Cardiac muscle cell (in vitro differentiated cells and primary cell): ENCODE results near the gene TENT5A. TPM values are rescaled to one million over a fixed set of nuclear protein-coding genes. Genes with fewer than 3 reads are reported as not detected.

Experiments used
- DNase-seq, 2 donors: peaks; one replicate each; pipeline versions ENCODE4 v3.0.0 to v3.0.0-alpha.2; 2010 to 2017; ENCODE audit warnings: low read depth in 1 of 2, low spot score in 1 of 2
- H3K27ac ChIP-seq: fragments of 200-600 bp; sonication (generic); 2 replicates; pipeline ENCODE4 v1.5.1; 2016
- H3K27me3 ChIP-seq: fragments of 200-600 bp; sonication (generic); 2 replicates; pipeline ENCODE4 v1.6.0; 2016; ENCODE audit warnings: control low read depth
- H3K36me3 ChIP-seq: fragments of 200-600 bp; sonication (generic); 2 replicates; pipeline ENCODE4 v1.5.1; 2016; ENCODE audit warnings: control low read depth
- H3K4me1 ChIP-seq: fragments of 200-600 bp; sonication (generic); 2 replicates; pipeline ENCODE4 v1.8.1; 2017; ENCODE audit warnings: low read depth, mild to moderate bottlenecking, mixed run types
- H3K4me3 ChIP-seq: fragments of 200-600 bp; sonication (generic); 2 replicates; pipeline ENCODE4 v1.5.1; 2016; ENCODE audit warnings: mild to moderate bottlenecking
- H3K9me3 ChIP-seq: fragments of 200-600 bp; sonication (generic); 2 replicates; pipeline ENCODE4 v1.5.1; 2017; ENCODE audit warnings: low read depth, mild to moderate bottlenecking, control low read depth
- CTCF ChIP-seq: IDR thresholded peaks from 2 replicates; pipeline ENCODE4 v1.5.1; 2012; ENCODE audit warnings: low read depth, mild to moderate bottlenecking, low read length
- polyA plus RNA-seq: library from polyadenylated mRNA; unstranded; fragments of >200 nt; fragmentation: Nextera tagmentation; extraction: Ambion mirVana; gene quantifications from 2 replicates; pipeline ENCODE4 v1.2.1, GENCODE V29; 2016
- total RNA-seq: library from RNA; depleted of rRNA; stranded (reverse); fragments of >200 nt; gene quantifications from 2 replicates; pipeline ENCODE4 v1.2.3, GENCODE V29; 2016

TENT5A gene
- total and polyA plus RNA-seq, 2 experiments from 2014 or later: 8.1 to 9.2 TPM

- Histone ChIP-seq H3K27ac (peak overlapping the region; percentile 52), H3K36me3 (no peaks in the 10 kb centered on the region), H3K9me3 (no peaks in the 10 kb centered on the region), H3K4me3 (peak overlapping the region; percentile 78), H3K4me1 (peaks cover 11% of the 10 kb centered on the region), H3K27me3 (no peaks in the 10 kb centered on the region)
- DNase-seq: no peak
- TF ChIP-seq CTCF: no peak
Observed at GRCh38 chr6:81750681-81751387, 1.6 kb downstream of the TENT5A start.

- peak overlapping the region; percentile 78 for H3K4me3 ChIP-seq
- no peaks in the 10 kb centered on the region for H3K36me3 ChIP-seq
- peaks cover 11% of the 10 kb centered on the region for H3K4me1 ChIP-seq
- H3K9me3 ChIP-seq: no peaks in the 10 kb centered on the region
- no peaks in the 10 kb centered on the region for H3K27me3 ChIP-seq
- TF ChIP-seq CTCF: no peak
- peak overlapping the region; percentile 52 for H3K27ac ChIP-seq
- no peak for DNase-seq
Observed at GRCh38 chr6:81750200-81750599, 2.3 kb downstream of the TENT5A start.

- Histone ChIP-seq H3K27ac (peak overlapping the region; percentile 52), H3K4me3 (peak overlapping the region; percentile 2), H3K9me3 (no peaks in the 10 kb centered on the region), H3K27me3 (no peaks in the 10 kb centered on the region), H3K4me1 (peaks cover 11% of the 10 kb centered on the region), H3K36me3 (no peaks in the 10 kb centered on the region)
- DNase-seq: peak in 1 of 2 donors; percentile 37
- TF ChIP-seq CTCF: no peak
Observed at GRCh38 chr6:81749707-81750106, 2.8 kb downstream of the TENT5A start.

- Histone ChIP-seq H3K36me3 (no peaks in the 10 kb centered on the region), H3K4me3 (no peak overlapping the region), H3K27ac (no peak overlapping the region)
Observed at GRCh38 chr6:81748994-81749393, 3.5 kb downstream of the TENT5A start.

GRCh38 chr6:81747327-81747726 lies 5.2 kb downstream of the TENT5A start:
- no peak for TF ChIP-seq CTCF
- Histone ChIP-seq H3K4me3 (no peak overlapping the region), H3K27me3 (no peaks in the 10 kb centered on the region), H3K4me1 (peaks cover 14% of the 10 kb centered on the region), H3K36me3 (no peaks in the 10 kb centered on the region), H3K9me3 (no peaks in the 10 kb centered on the region), H3K27ac (peak overlapping the region; percentile 7)
- no peak for DNase-seq

More at GRCh38 chr6:81748994-81749393, 3.5 kb downstream of the TENT5A start:
- H3K4me1 ChIP-seq: peaks cover 12% of the 10 kb centered on the region
- H3K9me3 ChIP-seq: no peaks in the 10 kb centered on the region
- no peaks in the 10 kb centered on the region for H3K27me3 ChIP-seq
- TF ChIP-seq CTCF: no peak
- DNase-seq: no peak
